Subcutaneous adipose tissue (tissue), 4 donors: ENCODE measurements around the gene BMERB1. TPM values are rescaled to one million over a fixed set of nuclear protein-coding genes. Genes with fewer than 3 reads are reported as not detected.

Experiments
- CTCF ChIP-seq: fragments of 450-650 bp; IDR thresholded peaks from one replicate; pipeline ENCODE4 v1.5.1; 2016; ENCODE audit warnings: low read depth, mild to moderate bottlenecking, control low read depth, antibody characterized with exemption, moderate library complexity
- total RNA-seq, 4 donors: library from RNA; depleted of rRNA; stranded (reverse); fragments of >200 nt; gene quantifications; one replicate each; pipeline ENCODE4 v1.1.0, GENCODE V29; 2016

Gene BMERB1
- total RNA-seq, 4 donors from 2014 or later = 21.8 to 72.2 (median 34.9) TPM

- no peak for TF ChIP-seq CTCF
These were observed 81.6 kb downstream of the BMERB1 start for GRCh38 chr16:15515992-15516391.

GRCh38 chr16:15516609-15517008, 82.2 kb downstream of the BMERB1 start:
- no peak for TF ChIP-seq CTCF

GRCh38 chr16:15517743-15518377, 83.5 kb downstream of the BMERB1 start:
- no peak for TF ChIP-seq CTCF

- no peak for TF ChIP-seq CTCF
These were observed 84.3 kb downstream of the BMERB1 start for GRCh38 chr16:15518381-15519351.

- TF ChIP-seq CTCF = no peak
These were observed 85.4 kb downstream of the BMERB1 start for GRCh38 chr16:15519790-15520189.

GRCh38 chr16:15521390-15521757, 87.0 kb downstream of the BMERB1 start:
- no peak for TF ChIP-seq CTCF

- TF ChIP-seq CTCF = no peak
These were observed 87.5 kb downstream of the BMERB1 start for GRCh38 chr16:15521758-15522509.
